Left cardiac atrium (tissue), 4 donors: ENCODE data around the gene AMZ2. TPM values are rescaled to one million over a fixed set of nuclear protein-coding genes. Genes with fewer than 3 reads are reported as not detected.

Source experiments
- ATAC-seq, 2 donors: fragments of 200-7000 bp; cut with Tn5 transposase; one replicate each; pipeline ENCODE4 v1.9.1; 2020; ENCODE audit warnings: mild to moderate bottlenecking in 2 of 2, moderate library complexity in 2 of 2
- DNase-seq: peaks from one replicate; pipeline ENCODE4 v3.0.0-alpha.2; 2020
- intact Hi-C, 2 donors: fragments of 100-400 bp; cut with DNase I; formaldehyde crosslinking; loops; one replicate each; pipeline versions ENCODE4 v1.14.1 to v1.15.1; 2022 to 2023
- total RNA-seq, 2 donors: library from RNA; stranded (reverse); fragmentation: NEBNext Ultra II Directional; extraction: Animal tissue kit (Norgen Biotek cat#: 25700); gene quantifications; one replicate each; pipeline ENCODE4 v1.2.1, GENCODE V29; 2021
- donor health status: DM: no; HTN: yes; CAD: no.
- donor health status: DM: no; HTN: yes; CAD: no; lungs with severe emphysema.
- donor health status: DM: yes; HTN: yes; CAD: no.
- donor health status: Dilated cardiomyopathy.

AMZ2 gene
- total RNA-seq, 2 donors from 2014 or later: 71.1 to 77.5 TPM

DNA sequence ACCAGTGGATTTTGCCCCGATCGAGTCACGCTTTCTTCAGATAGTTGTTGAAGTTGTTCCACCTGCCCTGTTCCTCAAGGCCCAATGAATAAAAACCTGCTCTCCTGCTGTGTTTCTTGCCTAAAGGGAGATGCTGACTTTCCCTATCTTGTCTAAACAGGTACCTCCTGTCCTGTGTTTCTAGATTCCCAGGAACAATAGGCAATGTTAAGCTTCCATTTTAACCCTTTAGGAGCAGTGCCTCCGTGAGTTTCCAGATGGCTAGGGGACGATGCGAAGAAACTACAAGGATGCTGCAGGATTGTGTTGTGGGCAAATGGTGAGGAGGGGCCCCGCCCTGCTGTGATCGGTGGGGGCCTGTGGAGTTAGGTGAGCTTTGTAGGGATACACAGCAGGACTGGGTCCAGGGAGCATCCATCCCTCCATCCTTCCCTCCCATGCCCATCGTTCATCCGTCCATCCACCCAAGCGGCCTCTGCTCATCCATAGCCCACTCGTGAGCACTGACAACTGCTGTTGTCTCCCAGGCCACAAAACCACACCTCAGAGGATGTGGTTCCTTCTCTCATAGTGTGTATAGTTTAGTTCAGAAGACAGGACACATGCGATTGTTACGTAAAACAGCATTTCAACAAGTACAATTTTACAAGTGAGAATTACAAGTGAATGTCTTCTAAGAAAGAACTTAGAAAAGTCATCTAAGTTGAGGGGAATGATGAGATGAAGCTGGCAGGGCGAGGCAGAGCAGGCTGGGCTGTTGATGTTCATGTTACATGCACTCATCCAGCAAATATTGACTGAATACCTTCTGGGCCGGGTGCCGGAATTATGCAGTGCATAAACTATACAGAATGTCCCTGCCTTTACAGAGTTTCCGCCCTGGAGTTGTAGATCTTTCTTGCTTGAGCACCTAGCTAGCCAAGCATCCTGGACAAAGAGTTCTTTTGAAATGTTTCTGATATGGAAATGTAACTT lies 48.7 kb downstream of the AMZ2 start:
- ATAC-seq: no peak
- intact Hi-C loops: no loop called here
- DNase-seq: no peak

DNA sequence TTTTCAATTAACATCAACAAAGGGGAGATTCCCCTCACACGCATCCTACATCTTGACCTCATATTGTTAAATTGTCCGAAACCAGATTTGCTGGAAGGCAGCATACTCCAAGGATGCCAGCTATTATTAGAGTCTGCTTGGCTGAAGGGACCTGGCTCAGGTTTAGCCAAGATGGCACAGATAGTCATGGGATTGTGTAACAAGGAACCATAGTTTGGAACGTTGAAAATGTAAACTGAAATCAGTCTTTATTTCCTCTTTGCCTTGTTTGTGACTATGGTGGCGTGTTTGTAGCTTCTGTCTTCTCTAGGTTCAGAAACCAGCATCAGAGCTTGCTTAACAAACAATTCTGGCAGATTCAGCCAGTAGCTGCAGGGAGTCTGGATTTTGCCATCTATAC lies 49.4 kb downstream of the AMZ2 start:
- DNase-seq (no peak), ATAC-seq (no peak)
- intact Hi-C loops: no loop called here

GRCh38 chr17:68298601-68299000 lies 50.8 kb downstream of the AMZ2 start:
- ATAC-seq (no peak), DNase-seq (no peak)
- intact Hi-C loops: no loop called here

GRCh38 chr17:68299817-68300216 lies 52.0 kb downstream of the AMZ2 start:
- intact Hi-C loops: no loop called here
- DNase-seq (no peak), ATAC-seq (no peak)

DNA sequence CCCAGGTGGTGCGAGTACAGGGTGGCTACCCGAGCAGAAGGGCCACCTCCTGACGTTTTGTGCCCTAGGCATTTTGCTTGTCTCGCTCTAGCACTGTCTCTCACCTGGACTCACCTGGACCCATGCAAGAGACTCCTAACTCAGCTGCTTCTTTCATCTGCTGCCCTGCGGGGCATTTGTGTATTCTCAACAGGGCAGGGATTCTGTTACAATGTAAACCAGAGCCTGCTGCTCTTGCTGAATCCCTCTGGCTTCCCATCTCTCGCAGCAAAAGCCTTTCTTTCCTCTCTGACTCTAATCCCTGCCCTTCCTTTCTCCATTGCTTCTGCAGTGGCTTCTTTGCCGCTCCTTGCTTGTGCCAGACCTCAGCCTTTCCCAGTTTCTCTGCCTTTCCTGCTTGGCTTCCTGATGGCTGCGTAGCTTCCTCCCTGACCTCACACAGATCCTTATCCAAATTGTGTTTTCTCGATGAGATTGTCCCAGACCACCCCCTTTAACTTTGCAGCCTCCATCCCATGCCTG lies 53.7 kb downstream of the AMZ2 start:
- DNase-seq (no peak), ATAC-seq (no peak)
- intact Hi-C loops: no loop called here

- DNase-seq (peak; percentile 58), ATAC-seq (peak; percentile 18 to 23)
- intact Hi-C loops: no loop called here
Observed at GRCh38 chr17:68302066-68302564, 54.3 kb downstream of the AMZ2 start.

DNA sequence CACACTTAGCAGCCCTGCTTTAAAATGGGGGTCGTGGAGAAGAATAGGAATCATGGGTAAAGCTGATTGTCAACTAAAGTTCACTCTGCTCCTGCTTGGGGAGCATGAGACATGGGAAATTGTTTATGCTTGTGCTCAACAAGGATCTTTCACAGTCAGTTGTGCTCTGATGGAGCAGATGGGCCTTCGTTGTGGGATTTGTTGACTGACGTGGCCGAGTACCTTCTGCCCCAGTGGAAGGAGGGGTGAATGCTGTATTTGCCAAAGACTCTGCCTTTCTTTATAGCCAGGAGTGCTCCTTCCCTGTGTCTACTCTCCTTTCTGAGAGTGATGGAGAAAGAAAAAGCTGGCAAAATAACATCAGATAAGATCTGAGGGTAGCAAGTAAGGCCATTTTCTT lies 54.8 kb downstream of the AMZ2 start:
- ATAC-seq: no peak
- DNase-seq: no peak
- intact Hi-C loops: no loop called here

GRCh38 chr17:68304706-68305105 lies 56.9 kb downstream of the AMZ2 start:
- no peak for ATAC-seq
- DNase-seq: no peak
- intact Hi-C loops: no loop called here

DNA sequence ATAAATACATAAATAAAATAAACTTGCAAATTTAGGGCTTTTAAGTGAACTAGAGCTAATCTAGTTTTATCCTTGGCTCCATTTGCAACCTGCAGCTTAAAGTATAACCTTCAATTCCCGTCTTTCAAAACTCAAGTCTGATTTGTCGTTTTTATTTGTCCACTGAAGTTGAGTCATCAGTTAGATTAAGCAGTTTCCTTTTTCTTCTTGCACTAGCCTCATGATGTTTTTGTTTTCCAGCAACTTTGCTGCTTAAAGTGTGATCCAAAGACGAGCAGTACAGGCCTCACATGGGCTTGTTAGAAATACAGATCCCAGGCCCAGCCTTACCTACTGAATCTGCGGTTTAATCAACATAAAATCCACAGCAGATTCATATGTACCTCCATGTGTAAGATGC lies 57.3 kb downstream of the AMZ2 start:
- ATAC-seq: no peak
- intact Hi-C loops: no loop called here
- no peak for DNase-seq

Other genes starting within 250 kb of the AMZ2 start
- 10 to 100 TPM; 21.8 to 40.2 TPM for gene KPNA2, start 212.3 kb upstream of the AMZ2 start, total RNA-seq
- 1 to 10 TPM in 1 of 2 donors, under 1 TPM in 1; 0.62 to 1.4 TPM for gene SLC16A6, start 43.1 kb downstream of the AMZ2 start, total RNA-seq
- gene ARSG, start 43.5 kb downstream of the AMZ2 start, total RNA-seq: 1 to 10 TPM; 5.9 to 6.9 TPM
- 10 to 100 TPM; 35.8 to 74.3 TPM for gene WIPI1, start 209.5 kb downstream of the AMZ2 start, total RNA-seq